DOHH2 (cell line): ENCODE data around the gene PPP1R12C.

Experiments
- EZH2phosphoT487 ChIP-seq: fragments of 200-600 bp; sonication (generic); IDR thresholded peaks from 2 replicates; pipeline ENCODE4 v1.6.1; 2017; ENCODE audit warnings: borderline replicate concordance, mild to moderate bottlenecking, antibody characterized with exemption, low read length, moderate library complexity, mixed read lengths
- TF ChIP-seq, protein P1 (sequence below): fragments of 200-600 bp; sonication (generic); IDR thresholded peaks from one replicate; pipeline ENCODE4 v1.5.1; 2014; ENCODE audit warnings: antibody characterized with exemption, mild to moderate bottlenecking, low read depth, low read length; ENCODE audit not compliant: poor library complexity, severe bottlenecking

GRCh38 chr19:55141696-55142095 lies 24.3 kb upstream of the PPP1R12C start:
- TF ChIP-seq, protein P1, sequence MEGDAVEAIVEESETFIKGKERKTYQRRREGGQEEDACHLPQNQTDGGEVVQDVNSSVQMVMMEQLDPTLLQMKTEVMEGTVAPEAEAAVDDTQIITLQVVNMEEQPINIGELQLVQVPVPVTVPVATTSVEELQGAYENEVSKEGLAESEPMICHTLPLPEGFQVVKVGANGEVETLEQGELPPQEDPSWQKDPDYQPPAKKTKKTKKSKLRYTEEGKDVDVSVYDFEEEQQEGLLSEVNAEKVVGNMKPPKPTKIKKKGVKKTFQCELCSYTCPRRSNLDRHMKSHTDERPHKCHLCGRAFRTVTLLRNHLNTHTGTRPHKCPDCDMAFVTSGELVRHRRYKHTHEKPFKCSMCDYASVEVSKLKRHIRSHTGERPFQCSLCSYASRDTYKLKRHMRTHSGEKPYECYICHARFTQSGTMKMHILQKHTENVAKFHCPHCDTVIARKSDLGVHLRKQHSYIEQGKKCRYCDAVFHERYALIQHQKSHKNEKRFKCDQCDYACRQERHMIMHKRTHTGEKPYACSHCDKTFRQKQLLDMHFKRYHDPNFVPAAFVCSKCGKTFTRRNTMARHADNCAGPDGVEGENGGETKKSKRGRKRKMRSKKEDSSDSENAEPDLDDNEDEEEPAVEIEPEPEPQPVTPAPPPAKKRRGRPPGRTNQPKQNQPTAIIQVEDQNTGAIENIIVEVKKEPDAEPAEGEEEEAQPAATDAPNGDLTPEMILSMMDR, result no peak
- TF ChIP-seq EZH2phosphoT487, result no peak
